ENCODE results near the gene TBX1.

The TBX1 gene

DNA sequence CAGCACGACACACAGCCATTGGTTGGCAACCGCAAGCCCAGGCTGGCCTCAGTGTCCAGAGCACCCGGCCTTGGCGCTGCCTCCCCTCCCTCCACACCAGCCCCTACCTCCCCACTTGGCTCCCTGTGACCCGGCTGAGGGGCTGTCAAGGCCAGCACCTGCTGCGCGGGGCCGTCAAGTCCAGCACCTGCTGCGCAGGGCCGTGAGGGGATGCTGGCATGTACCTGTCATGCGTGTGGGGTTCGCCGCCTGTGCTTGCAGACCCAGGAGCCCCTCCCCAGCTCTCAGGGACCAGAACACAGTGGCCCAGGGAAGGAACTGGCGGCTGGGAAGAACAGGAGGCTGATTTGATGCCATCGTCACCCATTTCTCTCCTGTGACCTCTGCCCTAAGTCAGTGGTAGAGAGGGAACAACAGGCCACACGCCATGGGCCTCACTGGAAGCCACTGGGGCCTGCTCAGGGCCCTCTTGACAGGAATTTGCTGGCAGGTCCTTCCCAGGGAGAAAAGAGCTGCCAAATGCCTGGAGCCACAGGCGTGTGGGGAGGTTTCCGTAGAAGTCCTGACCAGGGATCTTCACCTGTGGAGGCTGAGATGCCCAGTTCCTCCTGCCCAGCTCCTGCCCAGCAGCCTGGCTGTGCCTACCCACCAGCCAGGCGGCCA lies 37.6 kb downstream of the TBX1 start:
- no peak for DNase-seq (ENCODE audit: low read depth, low spot score)

DNA sequence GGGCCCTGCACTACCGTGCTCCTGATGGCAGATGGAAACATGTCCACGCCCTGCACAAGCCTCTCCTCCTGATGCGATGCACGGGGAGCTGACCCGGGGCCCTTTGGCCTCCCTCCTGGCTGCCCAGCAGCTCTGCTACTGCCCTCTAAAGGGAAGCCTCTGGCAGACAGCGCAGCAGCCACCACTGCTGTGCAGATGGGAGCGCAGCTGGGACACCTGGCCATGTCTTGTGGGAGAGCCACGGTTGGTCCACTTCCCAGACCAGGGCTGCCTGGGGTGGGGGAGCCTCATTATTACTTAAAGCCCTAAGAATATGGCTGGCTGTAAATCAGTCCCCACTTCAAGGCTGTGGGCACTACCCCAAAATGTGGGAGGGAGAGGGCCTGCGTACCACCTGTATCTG lies 38.3 kb downstream of the TBX1 start:
- no peak for DNase-seq (ENCODE audit: low read depth, low spot score)

DNA sequence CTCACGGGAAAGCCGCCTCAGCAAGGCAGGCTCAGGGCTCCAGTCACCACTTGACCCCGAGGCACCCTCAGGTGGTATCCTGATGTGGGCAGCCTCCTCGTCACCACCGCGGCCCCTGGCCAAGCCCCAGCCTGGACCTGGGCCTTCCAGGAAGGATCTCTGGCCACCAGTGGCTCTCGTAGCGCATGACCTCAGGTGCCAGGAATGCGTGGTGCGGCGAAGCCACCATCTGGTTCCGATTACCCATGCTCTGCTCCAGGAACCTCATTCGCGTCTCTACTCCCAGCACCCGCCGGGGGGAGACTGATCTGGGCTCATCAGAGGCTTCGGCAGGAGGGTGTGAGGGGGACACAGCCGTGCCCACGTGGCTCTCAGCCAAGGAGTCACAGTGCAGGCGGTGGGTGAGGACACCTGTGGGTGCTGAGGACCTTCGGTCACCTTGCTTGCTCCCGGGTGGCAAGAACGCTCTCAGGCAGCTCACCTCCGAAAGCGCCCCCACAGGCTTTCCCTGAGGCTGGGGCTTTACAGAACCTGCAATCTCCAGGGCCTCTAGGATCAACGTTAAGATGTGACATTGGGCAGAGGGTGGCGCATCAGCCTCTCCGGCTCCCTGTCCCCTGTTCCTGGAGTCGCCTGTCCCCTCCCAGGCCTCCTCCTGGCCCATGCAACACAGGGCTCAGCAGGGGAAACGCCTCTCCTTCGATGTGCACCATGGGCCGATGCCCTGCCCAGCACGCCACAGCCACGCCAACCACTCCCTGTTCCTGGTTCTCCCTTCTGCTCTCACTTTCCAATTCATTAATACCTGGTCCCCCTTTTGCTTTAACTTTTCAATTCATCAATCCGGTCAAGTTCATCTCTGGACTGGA lies 39.0 kb downstream of the TBX1 start:
- DNase-seq (ENCODE audit: low read depth, low spot score) = peak; percentile 87

DNA sequence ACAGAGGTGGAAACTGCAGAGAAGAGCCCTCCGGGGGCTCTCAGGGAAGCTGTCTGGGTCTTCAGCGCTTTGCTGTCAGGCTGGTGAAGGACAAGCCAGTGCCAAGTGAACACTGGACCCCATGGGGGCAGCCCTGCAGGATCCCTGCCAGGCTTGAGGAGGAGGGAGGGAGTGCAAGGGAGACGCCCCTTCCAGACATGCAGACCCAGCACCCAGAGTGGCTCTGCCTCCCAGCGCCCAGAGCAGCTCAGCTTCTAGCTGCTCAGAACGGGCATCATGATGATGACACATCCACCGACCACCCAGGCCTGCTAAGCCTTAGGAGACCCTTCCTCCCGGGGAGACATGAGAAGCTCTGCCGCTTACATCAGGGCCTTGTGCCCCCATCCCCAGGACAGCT lies 39.7 kb downstream of the TBX1 start:
- DNase-seq (ENCODE audit: low read depth, low spot score) = no peak

DNA sequence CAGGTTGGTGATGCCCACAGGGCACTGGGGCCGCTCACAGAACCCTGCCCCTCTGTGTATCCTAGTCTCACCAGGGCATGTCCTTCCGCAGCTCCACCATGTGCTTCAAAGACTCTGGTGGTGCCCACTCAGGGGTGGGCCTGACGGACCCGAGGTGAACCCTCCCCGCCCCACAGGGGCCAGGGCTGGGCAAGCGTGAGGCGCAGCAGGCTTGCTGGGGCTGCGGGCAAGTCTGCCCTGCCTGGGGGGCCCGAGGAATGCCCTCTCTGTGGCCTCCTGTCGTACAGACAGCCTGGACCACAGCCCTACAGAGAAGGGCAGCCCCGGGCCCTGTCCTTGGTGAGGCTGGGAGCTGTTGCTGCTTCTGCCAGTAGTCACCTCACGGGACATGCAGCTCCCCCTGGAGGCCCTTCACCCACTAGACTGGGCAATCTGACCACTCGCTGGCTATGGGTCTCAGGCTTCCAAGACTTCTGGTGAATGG lies 40.2 kb downstream of the TBX1 start:
- peak; percentile 37 for DNase-seq (ENCODE audit: low read depth, low spot score)

DNA sequence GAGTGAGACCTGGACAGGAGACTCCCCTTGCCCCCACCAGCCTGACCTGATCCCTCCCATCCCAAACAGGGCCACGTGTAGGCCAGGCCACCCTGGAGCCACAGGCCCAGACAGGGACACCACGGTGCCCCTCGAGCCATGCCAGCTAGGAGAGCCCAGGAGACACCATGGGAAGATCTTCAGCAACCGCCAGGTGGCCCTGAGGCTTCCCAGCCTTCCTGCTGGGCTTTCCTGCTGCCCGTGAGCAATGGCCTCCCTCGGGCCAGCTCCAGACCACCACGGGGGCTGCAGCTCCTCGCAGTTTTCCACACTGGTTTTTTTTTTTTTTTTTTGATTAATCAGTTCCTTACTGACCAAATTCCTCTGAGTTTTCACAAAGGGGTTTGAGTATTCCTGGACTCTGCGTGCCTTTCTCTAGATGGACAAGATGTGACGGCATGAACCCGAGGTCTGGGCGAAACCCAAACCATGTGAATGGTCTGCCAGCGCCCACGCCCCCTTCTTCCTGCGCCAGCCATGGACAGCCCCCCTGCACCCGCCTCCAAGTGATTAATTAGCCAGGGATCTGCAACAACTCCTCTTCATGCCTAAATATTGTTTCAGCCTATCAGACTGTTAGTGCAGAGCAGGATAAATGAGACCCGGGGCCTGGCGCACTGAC lies 40.9 kb downstream of the TBX1 start:
- no peak for DNase-seq (ENCODE audit: low read depth, low spot score)

DNA sequence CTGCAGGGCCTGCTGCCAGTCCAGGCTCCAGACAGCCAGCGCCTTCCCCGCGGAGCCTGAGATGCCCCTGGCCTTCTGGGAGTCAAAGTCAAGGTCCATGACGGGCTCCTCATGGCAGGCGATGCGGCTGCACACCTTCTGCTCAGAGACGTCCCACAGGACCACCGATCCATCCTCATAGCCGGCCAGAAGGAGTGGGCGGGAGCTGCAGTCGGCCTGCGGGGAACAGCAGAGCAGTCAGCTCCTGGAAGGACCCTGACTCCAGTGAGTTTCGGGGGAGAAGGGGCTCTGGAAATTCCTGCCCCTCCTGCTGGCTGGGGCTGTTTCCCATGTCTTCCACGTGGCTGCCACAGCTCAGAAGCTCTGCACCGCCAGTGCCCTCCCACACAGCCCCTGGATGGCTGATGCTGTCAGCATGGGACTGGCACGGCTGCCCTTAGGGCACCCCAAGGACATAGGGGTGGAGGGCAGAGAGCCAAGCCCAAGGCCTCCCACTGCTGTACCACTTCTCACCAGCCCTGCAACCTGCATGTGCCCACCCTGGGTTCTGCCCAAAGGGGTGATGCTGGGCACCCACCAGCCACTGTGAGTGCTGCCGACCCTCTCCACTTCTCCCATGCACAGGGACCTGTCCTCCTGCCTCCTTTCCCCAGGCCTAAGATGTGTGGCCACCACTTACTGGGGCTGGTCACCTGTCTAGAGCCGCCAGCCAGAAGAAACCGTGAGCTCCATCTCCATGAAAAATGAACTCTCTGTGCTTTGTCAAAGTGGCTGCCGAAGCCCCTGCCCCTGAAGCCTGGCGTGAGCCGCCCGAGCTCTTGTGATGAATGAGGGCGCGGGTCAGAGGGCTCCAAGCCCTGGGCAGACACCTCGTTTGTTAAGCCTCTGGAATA lies 41.7 kb downstream of the TBX1 start:
- no peak for DNase-seq (ENCODE audit: low read depth, low spot score)

DNA sequence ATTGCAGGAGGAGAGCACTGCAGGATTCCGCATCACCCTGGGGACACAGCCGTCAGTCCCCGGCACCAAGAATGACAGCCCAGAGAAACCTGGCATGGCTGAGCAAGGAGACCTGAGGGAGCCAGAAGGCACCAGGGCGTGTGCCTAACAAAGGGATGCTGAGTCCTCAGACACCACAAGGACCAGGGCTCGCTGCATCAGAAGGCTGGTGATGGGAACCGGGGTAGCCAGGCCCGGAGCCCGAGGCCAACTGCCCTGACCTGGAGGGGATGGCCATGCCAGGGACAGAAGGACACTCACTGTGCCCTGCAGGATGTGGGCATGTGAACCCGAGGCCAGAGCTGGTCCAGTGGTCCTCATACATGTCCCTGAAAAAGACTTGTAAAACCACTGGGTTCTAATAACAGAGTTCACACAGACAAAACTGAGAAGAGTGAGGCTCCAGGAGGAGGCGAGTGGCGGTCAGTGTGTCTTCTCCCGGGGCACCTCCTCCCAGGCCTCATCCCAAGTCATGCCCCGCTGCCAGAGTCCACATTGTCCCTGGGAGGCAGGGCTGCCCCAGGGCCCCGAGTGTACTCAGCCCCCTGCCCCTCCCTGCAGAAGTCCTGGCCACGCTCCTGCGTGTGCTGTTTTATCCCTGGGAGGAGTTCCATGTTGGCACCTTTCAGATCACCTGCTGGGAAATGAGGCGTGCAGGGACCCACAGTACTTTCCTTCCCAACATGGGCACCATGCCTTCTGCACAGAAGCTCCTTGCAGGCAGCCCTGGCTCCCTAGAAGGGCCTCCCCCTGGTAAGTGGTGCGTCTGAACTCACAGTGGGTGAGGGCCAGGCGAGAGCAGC lies 42.5 kb downstream of the TBX1 start:
- no peak for DNase-seq (ENCODE audit: low read depth, low spot score)

DNA sequence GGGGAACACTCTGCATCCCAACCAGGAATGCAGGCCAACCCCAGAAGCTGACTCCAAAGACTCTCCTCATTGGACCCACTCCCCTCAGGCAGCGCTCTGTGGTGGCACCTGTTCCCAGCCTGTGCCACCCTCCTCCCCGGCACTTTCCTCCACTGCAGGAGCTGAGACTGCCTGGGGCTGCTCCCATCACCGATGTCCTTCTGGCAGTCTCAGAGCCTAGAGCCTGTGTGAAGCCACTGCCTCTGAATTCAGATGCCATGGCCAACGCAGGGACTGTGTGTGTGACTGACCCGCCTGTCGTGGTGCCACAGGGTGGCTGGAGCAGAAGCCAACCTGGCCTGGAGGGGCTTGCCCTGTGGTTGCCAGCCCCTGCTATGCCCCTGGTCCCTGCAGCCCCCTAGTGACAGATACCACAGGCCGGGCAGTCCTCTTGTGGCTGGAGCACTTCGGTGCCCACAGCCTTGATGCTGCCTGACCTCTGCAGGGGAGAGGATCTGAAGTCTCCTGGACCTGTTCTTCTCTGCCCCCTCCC lies 43.2 kb downstream of the TBX1 start:
- no peak for DNase-seq (ENCODE audit: low read depth, low spot score)

DNA sequence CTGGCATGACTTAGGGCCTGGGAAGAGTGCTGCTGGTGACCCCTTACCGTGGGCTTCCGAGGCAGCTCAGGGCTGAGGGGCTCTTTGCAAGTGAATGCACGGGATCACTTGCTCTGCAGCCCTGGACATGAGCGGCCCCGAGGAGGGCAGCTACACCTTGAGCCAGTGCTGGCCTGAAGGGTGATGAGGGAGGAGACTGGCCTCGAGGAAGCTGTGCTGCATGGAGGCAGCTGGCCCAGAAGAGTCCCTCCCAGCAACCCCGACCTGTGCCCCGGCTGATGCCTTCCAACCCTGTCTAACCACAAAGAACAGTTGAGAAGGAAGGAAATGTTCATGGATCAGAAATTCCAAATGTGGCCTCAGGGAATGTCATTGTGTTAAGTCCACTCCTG lies 45.2 kb downstream of the TBX1 start:
- no peak for DNase-seq (ENCODE audit: low read depth, low spot score)

DNA sequence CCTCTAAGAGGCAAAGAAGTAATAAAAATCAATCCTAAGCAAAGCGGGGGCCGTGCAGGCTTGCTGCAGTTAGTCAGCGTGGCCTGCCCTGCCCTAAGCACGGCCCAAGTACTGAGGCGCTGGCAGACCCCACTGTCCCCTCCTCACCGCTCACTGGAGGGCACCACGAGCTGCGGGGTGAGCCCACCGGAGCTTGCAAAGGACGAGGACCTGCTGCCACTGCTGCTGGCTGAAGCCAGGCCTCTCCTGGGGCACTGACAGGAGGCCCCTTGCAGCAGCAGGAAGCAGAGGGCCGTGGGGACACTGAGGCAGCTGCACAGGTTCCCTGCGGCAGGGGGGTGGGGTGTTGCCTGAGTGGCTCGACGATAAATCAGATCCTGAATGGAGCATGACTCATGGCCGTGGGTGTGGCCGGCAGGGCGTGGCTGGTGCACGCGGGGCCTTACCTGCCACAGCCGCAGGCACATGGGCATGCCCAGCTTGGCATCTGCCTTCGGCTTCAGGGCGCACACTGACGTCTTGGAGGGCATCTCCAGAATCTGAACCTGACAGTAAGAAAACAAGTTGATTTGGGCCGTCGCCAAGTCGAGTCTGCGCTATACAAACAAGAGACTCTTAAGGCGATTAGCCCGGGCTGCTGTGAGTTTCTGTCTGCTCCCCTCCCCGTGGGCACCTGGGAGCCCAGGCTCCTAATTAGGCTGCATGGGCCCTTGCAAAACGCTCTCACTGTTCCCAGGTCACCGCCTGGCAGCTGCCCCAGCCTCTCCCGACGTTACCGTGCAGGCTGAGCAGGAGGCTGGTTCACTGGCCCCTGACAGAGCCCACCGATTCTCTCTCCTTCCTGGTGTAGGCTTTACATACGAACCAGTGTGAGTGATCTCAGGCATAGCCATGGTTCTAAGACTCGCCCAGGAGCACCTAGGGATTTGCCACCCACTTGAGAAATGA lies 45.9 kb downstream of the TBX1 start:
- DNase-seq (ENCODE audit: low read depth, low spot score) = peak; percentile 42

DNA sequence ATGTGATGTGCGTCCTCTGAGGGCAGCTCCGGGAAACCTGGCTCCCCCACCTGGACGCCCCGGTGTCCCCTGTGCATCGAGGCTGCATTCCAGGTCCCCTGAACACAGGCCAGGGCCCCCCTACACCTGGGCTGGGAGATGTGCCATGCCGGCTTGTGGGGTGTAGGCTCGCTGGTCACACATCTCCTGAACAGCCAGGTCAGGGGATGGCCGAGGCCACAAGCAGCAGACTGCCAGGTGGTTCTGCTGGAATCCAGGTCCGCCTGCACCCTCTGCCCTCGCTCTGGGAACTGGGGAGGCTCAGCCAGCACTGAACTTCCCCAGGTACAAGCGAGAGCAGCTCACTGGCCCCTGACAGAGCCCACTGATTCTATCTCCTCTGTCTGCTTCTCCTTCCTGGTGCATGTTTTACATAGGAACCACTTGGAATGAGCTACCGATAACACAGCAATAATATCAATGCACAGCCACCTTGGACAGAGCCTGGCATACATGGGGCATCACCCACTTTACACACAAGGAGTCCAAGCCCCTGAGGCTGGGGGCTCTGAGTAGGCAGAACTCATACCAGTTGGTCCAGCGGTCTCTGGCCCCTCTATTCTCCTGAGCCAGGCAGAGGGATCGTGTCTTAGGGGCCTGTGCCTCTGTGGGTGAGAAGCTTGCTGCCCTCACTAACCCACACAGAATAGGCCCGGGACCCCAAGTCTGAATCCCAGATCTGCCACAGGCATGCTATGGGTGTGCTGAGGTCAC lies 46.8 kb downstream of the TBX1 start:
- DNase-seq (ENCODE audit: low read depth, low spot score) = no peak

DNA sequence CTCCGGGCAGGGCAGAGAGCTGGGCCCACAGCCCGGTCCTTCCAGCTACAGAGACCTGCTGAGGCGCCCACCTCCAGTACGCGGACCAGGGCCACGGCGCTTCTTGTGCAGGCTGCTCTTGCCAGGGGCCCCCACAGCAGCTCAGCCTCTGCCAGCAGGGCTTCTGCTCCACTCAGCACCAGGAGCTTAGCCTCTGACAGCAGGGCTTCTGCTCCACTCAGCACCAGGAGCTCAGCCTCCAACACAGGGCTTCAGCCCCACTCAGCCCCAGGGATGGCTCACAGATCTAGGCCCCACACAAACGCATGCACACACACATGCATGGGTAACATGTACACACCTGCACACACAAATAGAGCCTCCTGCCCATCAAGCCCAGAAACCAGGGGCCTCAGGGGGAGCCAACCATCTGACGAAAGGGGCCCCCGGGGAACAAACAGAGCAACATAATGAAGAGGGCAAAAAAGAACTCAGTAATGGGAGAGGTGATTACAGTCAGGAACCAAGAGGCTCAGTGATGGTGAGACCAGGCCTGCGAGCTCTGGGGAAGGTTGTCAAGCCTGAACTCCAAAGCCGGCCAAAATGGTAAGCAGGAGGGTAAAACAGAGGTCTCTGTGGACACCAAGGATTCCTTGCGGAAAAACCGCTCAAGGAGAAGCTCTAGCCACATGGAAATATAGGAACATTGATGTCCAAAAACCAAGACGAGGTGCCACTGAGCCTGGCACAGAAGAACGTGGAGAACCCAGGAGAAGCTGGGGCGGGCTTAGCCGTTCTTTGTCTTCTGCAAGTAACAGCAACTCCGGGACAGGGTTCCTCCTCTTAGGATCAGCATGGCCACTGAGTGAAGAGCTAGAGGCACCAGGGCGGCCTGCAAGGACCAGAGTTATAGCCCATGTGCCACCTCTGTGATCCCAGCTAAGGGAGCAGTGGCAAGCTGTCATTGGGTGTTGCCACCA lies 47.6 kb downstream of the TBX1 start:
- DNase-seq (ENCODE audit: low read depth, low spot score) = no peak

DNA sequence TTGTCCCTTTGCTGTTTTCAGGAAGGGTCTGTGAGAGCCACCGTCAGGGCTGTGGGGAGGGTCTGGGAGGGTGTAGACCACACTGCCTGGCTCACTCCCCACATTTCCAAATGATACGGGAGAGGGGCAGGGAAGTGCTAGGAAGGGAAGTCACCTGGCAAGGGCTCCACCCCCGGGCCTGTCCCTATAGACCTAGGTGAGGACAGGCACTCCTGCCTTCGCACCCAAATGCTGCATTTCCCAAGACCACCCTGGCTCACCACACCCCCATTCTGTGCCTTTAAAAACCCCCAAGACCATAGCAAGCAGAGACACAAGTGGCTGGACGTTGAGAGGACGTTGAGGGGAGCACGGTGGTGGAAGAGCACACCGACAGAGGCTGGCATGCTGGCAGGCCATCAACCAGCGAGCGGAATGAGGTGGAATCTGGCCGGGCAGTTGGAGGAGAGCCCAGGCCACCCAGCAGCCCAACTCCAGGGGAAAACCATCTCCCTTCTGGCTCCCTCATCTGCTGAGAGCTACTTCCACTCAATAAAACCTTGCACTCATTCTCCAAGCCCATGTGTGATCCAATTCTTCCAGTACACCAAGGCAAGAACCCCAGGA lies 48.4 kb downstream of the TBX1 start:
- peak; percentile 45 for DNase-seq (ENCODE audit: low read depth, low spot score)

DNA sequence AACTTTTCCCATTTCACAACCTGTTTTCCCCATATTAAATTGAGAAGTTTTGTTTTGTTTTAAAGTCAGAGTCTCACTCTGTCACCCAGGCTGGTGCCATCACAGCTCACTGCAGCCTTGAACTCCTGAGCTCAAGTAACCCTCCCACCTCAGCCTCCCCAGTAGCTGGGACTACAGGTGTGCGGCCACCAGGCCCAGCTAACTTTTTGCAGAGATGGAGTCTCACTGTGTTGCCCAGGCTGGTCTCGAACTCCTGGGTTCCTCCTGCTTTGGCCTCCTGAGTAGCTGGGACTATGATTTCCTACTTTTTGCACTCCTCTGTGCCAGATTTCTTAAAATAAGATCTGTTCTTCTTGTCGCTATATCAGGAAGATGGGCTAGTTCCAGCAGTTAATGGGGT lies 49.2 kb downstream of the TBX1 start:
- DNase-seq (ENCODE audit: low read depth, low spot score) = no peak

DNA sequence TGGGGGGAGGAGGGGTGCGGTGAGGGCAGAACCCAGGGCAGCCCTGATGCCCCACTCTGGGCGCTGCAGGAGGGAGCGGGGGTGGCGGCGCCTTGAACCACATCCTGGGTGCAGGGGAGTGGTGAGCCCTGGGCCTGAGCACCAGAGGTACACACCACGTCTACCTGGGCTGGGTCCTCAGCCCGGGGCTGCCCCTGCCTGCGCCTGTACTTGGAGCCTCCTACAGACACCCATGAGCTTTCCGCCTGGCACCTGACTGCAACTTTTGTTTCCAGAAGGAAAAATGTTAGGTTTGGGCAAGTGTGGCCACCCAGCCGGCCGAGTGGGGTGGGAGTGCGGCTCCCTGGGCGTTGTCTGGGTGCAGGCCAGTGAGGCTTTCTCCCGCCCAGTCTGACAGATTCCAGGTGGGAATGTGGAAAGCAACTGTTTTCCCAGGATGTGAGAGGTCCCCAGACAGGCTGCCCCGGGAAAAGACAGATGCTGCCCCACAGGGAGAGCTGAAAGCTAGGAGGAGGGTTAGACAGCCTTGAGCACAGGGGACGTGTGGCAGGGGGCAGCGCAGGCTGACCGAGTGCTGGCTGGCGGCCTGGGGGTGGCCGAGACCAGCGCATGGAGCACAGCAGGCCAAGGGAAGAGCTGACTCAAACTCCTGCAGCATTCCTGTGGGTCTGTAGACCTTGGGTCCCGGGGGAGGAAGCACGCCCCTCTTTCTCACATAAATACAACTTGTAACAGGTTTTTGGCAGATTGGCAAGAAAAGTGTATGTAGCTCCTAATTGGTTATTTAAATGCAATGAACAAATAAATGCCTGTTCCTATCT lies 50.0 kb downstream of the TBX1 start:
- peak; percentile 94 for DNase-seq (ENCODE audit: low read depth, low spot score)

Measured in astrocyte of the hippocampus (primary cell).